ENCODE data around the gene ARVCF. TPM values are rescaled to one million over a fixed set of nuclear protein-coding genes. Genes with fewer than 3 reads are reported as not detected.
"Not testable (repeated sequence)": the region's sequence is repeated elsewhere in the genome, so short reads cannot be mapped to it uniquely, and the experiment has no call there.

ARVCF gene
- polyA plus RNA-seq, 3 donors from 2014 or later = 5.3 to 15.9 (median 5.3) TPM

GRCh38 chr22:19927696-19928095 lies 88.9 kb downstream of the ARVCF start:
- H3K9me3 Mint-ChIP-seq = no peaks in the 10 kb centered on the region
- H3K36me3 Mint-ChIP-seq = peaks cover 0 to 14% (median 9%) of the 10 kb centered on the region in 3 donors
- no peak overlapping the region for H3K4me3 Mint-ChIP-seq
- peaks cover 0 to 1% (median 0%) of the 10 kb centered on the region in 3 donors for H3K27me3 Mint-ChIP-seq (ENCODE audit: low read depth in 3 of 3)
- H3K4me1 Mint-ChIP-seq = peaks cover 2 to 5% of the 10 kb centered on the region in 2 donors
- no peak overlapping the region for H3K27ac Mint-ChIP-seq
- DNase-seq = no peak

- H3K36me3 Mint-ChIP-seq = peaks cover 0 to 14% (median 9%) of the 10 kb centered on the region in 3 donors
- not testable (repeated sequence) for H3K4me1 Mint-ChIP-seq; H3K4me3 Mint-ChIP-seq; DNase-seq; H3K27ac Mint-ChIP-seq; H3K27me3 Mint-ChIP-seq (ENCODE audit: low read depth in 3 of 3); H3K9me3 Mint-ChIP-seq
Observed at GRCh38 chr22:19926028-19926427, 90.6 kb downstream of the ARVCF start.

GRCh38 chr22:19923914-19924513 lies 92.6 kb downstream of the ARVCF start:
- peaks cover 0 to 10% (median 9%) of the 10 kb centered on the region in 3 donors for H3K36me3 Mint-ChIP-seq
- H3K27me3 Mint-ChIP-seq (ENCODE audit: low read depth in 3 of 3) = peaks cover 0 to 1% (median 0%) of the 10 kb centered on the region in 3 donors
- no peak for DNase-seq
- peaks cover 0 to 5% of the 10 kb centered on the region in 2 donors for H3K4me1 Mint-ChIP-seq
- no peaks in the 10 kb centered on the region for H3K9me3 Mint-ChIP-seq
- H3K4me3 Mint-ChIP-seq = no peak overlapping the region
- no peak overlapping the region for H3K27ac Mint-ChIP-seq

GRCh38 chr22:19921544-19922081 lies 95.0 kb downstream of the ARVCF start:
- H3K4me3 Mint-ChIP-seq = no peak overlapping the region
- DNase-seq = no peak
- H3K27me3 Mint-ChIP-seq (ENCODE audit: low read depth in 3 of 3) = peaks cover 0 to 1% (median 0%) of the 10 kb centered on the region in 3 donors

More at GRCh38 chr22:19921544-19922081, 95.0 kb downstream of the ARVCF start:
- Mint-ChIP-seq H3K4me1 (peaks cover 0 to 5% of the 10 kb centered on the region in 2 donors), H3K9me3 (no peaks in the 10 kb centered on the region), H3K27ac (no peak overlapping the region), H3K36me3 (peaks cover 0 to 6% (median 5%) of the 10 kb centered on the region in 3 donors)

Other genes starting within 250 kb of the ARVCF start
- gene GNB1L, start 161.9 kb downstream of the ARVCF start, polyA plus RNA-seq = 10 to 100 TPM; 19.1 to 30.6 (median 20.3) TPM
- 1 to 10 TPM; 1.5 to 8.1 (median 4.5) TPM for gene RTL10, start 161.9 kb downstream of the ARVCF start, polyA plus RNA-seq
- 100 to 1,000 TPM; 130 to 167 (median 155) TPM for gene COMT, start 75.1 kb downstream of the ARVCF start, polyA plus RNA-seq
- gene TXNRD2, start 75.0 kb downstream of the ARVCF start, polyA plus RNA-seq = 10 to 100 TPM; 11.0 to 17.1 (median 15.5) TPM
- 10 to 100 TPM; 43.3 to 68.6 (median 56.6) TPM for gene TANGO2, start 4.3 kb upstream of the ARVCF start, polyA plus RNA-seq
- gene DGCR8, start 63.4 kb upstream of the ARVCF start, polyA plus RNA-seq = 1 to 10 TPM in 2 of 3 donors, under 1 TPM in 1; 0.83 to 5.4 (median 1.4) TPM
- gene RANBP1, start 99.3 kb upstream of the ARVCF start, polyA plus RNA-seq = 100 to 1,000 TPM in 1 of 3 donors, 10 to 100 TPM in 2; 90.4 to 111 (median 92.4) TPM
- 10 to 100 TPM; 22.7 to 33.7 (median 27.6) TPM for gene TRMT2A, start 100.4 kb upstream of the ARVCF start, polyA plus RNA-seq
- 1 to 10 TPM in 1 of 3 donors, under 1 TPM in 2; 0.54 to 3.7 (median 0.79) TPM for gene ZDHHC8, start 115.0 kb upstream of the ARVCF start, polyA plus RNA-seq
- gene CCDC188, start 134.2 kb upstream of the ARVCF start, polyA plus RNA-seq = under 1 TPM in 1 of 3 donors, not detected in 2; 0.66 TPM